ENCODE results near the gene TBC1D2B.

- TF ChIP-seq CTCF (IDR thresholded peaks at IDR 0.05) (no peak), POLR2A (IDR thresholded peaks at IDR 0.05) (no peak), POLR2AphosphoS5 (IDR thresholded peaks at IDR 0.05) (no peak), EP300 (IDR thresholded peaks at IDR 0.05) (no peak)
Measured at GRCh38 chr15:78100886-78101285, 23.4 kb upstream of the TBC1D2B start.

Data from upper lobe of left lung (tissue), 4 donors.